Spinal cord (tissue), 10 donors: ENCODE results near the gene EEA1. TPM values are rescaled to one million over a fixed set of nuclear protein-coding genes. Genes with fewer than 3 reads are reported as not detected.

Experiments used
- DNase-seq, 6 donors: peaks; one replicate each; pipeline versions ENCODE4 v3.0.0 to v3.0.0-alpha.2; 2013 to 2015; ENCODE audit warnings: low spot score in 6 of 6, low read depth in 4 of 6
- H3K27ac ChIP-seq: one replicate; pipeline ENCODE4 v1.5.1; 2013; ENCODE audit warnings: low read depth, low read length, control low read depth
- H3K27me3 ChIP-seq: one replicate; pipeline ENCODE4 v1.6.1; 2013; ENCODE audit warnings: low read length; ENCODE audit not compliant: control insufficient read depth, insufficient read depth
- H3K36me3 ChIP-seq: one replicate; pipeline ENCODE4 v1.6.1; 2013; ENCODE audit warnings: low read length; ENCODE audit not compliant: control insufficient read depth, insufficient read depth
- H3K4me1 ChIP-seq: one replicate; pipeline ENCODE4 v1.6.1; 2013; ENCODE audit warnings: low read length; ENCODE audit not compliant: control insufficient read depth, insufficient read depth
- H3K4me3 ChIP-seq: one replicate; pipeline ENCODE4 v1.5.1; 2013; ENCODE audit warnings: low read depth, low read length, control low read depth
- H3K9me3 ChIP-seq: one replicate; pipeline ENCODE4 v1.6.1; 2013; ENCODE audit warnings: low read length; ENCODE audit not compliant: control insufficient read depth, insufficient read depth
- WGBS: methylation state at CpG from one replicate; pipeline ENCODE4 v1.1.5; 2013; ENCODE audit warnings: missing lambda C conversion rate; ENCODE audit not compliant: insufficient coverage; 5-methylcytosine and 5-hydroxymethylcytosine counted together
- polyA plus RNA-seq, 2 donors: library from polyadenylated mRNA; unstranded; fragments of 120-200 nt; gene quantifications; one replicate each; pipeline ENCODE4 v1.2.1, GENCODE V29; 2013; ENCODE audit not compliant: insufficient read length in 2 of 2
- total RNA-seq, 2 donors: library from RNA; depleted of rRNA in 1 of 2; stranded (reverse); fragments of 120-200 nt in 1 of 2; fragments of >200 nt in 1 of 2; gene quantifications; one replicate each; pipeline versions ENCODE4 v1.2.3 to v1.2.4, GENCODE V29; 2013 to 2014
- donor health status: healthy.

EEA1 gene
- total and polyA plus RNA-seq, 4 donors = 10.4 to 31.9 (median 19.4) TPM

DNA sequence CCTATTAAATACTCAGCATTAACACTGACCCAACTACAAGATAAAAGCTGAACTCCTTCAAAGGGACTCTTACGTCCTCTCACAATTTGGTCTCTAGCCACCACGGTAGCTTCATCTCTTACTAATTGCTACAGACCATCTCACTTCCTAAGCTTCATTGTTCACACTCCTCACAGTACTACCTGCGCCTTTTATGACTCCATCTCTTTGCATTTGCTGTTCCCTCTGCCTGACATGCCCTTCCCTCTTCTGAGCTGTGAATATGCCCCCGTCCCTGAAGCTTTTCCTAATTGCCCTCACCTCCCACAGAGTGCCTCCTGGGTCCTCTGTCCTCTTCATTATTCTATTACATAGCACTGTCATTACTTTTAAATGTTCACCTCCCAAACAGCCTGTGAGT, 2.5 kb downstream of the EEA1 start:
- no peak overlapping the region for H3K4me3 ChIP-seq
- peaks cover 6% of the 10 kb centered on the region for H3K4me1 ChIP-seq
- H3K36me3 ChIP-seq = no peaks in the 10 kb centered on the region
- 54% methylated on average over 4 of the region's 4 CpGs for WGBS
- no peaks in the 10 kb centered on the region for H3K27me3 ChIP-seq
- no peak overlapping the region for H3K27ac ChIP-seq
- DNase-seq = no peak
- no peaks in the 10 kb centered on the region for H3K9me3 ChIP-seq

DNA sequence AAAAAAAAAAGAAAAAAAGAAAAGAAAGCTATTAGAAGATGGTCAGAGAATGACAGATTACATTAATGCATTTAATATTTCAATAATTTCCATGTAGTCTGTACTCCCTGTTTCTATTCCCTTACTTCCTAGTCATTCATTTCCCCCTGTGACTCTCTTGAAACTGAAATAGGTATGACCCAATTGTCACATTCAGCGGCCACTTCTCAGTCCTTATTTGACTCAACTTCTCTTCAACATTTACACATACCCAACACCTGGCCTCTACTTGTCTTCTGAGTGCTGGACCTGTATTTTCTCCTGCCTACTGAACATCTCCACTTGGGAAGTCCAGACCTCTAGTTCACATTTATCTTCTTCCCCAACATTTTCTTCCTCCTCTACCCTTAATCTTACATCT, 7.2 kb downstream of the EEA1 start:
- Histone ChIP-seq H3K36me3 (no peaks in the 10 kb centered on the region), H3K27me3 (no peaks in the 10 kb centered on the region), H3K4me1 (peaks cover 3% of the 10 kb centered on the region), H3K9me3 (no peaks in the 10 kb centered on the region), H3K27ac (no peak overlapping the region), H3K4me3 (no peak overlapping the region)
- WGBS = 95% methylated on average over 1 of the region's 1 CpG
- DNase-seq = no peak

DNA sequence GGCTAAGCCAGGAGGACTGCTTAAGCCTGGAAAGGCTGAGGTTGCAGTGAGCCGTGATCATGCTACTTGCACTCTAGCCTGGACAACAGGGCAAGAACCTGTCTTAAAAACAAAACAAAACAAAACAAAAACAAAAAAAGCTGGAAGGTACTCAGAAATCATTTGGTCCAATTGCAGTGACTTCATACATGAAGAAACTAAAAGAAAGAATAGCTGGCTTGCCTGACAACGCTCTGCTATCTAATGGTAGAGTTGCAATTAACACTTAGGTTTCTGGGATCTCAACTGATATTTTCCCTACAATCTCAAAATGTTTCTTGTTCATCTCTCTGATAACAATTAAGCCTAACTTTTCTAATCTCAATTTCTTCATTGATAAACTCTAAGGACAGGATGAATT, 13.7 kb downstream of the EEA1 start:
- DNase-seq = no peak
- Histone ChIP-seq H3K4me1 (no peaks in the 10 kb centered on the region), H3K27ac (no peak overlapping the region), H3K27me3 (no peaks in the 10 kb centered on the region), H3K36me3 (no peaks in the 10 kb centered on the region), H3K4me3 (no peak overlapping the region), H3K9me3 (no peaks in the 10 kb centered on the region)
- WGBS = 60% methylated on average over 1 of the region's 2 CpGs

DNA sequence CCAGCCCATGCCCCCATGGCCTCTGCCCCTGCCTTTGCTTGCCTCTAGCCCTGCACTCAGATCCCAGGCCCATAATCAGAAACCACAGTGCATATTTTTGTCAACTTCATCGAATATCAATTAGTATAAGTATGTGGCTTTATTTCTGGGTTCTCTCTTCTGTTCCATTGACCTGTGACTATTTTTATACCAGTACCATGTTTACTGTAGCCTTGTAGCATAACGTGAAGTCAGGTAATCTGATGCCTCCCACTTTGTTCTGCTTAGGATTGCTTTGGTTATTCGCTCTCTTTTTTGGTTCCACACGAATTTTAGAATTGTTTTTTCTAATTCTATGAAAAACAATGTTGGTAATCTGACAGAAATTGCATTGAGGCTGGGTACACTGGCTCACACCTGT, 14.9 kb downstream of the EEA1 start:
- Histone ChIP-seq H3K27me3 (no peaks in the 10 kb centered on the region), H3K27ac (no peak overlapping the region), H3K9me3 (peaks cover 3% of the 10 kb centered on the region), H3K4me3 (no peak overlapping the region), H3K36me3 (no peaks in the 10 kb centered on the region), H3K4me1 (no peaks in the 10 kb centered on the region)
- no peak for DNase-seq
- 100% methylated on average over 1 of the region's 4 CpGs for WGBS

DNA sequence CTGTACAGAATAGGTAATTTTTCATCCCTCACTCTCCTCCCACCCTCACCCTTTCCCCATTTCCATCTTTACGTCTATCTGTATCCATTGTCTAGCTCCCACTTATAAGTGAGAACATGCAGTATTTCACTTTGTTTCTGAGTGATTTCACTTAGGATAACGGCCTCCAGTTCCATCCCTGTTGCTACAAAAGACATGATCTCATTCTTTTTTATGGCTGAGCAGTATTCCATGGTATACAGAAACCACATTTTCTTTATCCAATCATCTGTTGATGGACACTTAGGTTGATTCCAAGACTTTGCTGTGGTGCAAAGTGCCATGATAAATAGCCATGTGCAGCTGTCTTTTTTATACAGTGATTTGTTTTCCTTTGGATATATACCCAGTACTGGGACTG, 16.4 kb downstream of the EEA1 start:
- no peaks in the 10 kb centered on the region for H3K4me1 ChIP-seq
- H3K27me3 ChIP-seq = no peaks in the 10 kb centered on the region
- no CpG with 5 or more reads among the region's 2 CpGs for WGBS
- DNase-seq = no peak
- no peaks in the 10 kb centered on the region for H3K36me3 ChIP-seq
- no peak overlapping the region for H3K4me3 ChIP-seq
- H3K27ac ChIP-seq = no peak overlapping the region
- H3K9me3 ChIP-seq = peaks cover 5% of the 10 kb centered on the region

DNA sequence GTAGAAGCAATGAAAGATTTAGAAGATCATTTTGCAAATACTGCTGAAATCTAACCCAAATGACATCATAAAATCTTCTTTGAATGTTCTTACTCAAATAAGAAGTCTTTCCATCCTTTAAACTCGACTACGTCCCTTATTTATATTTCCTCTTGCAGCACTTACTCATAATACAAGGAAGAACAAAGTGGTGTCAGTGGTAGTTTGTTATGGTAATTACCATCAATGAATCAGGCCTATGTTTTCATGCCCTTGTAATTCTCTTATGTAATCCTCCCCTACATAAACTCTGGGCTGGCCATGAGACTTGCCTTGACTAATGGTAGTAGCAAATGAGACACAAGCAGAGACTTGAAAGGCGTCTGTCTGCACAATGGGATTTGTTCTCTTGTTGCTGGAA, 17.0 kb downstream of the EEA1 start:
- Histone ChIP-seq H3K9me3 (peaks cover 5% of the 10 kb centered on the region), H3K27me3 (no peaks in the 10 kb centered on the region), H3K4me3 (no peak overlapping the region), H3K4me1 (no peaks in the 10 kb centered on the region), H3K27ac (no peak overlapping the region), H3K36me3 (no peaks in the 10 kb centered on the region)
- WGBS = no CpG with 5 or more reads among the region's 3 CpGs
- DNase-seq = no peak

DNA sequence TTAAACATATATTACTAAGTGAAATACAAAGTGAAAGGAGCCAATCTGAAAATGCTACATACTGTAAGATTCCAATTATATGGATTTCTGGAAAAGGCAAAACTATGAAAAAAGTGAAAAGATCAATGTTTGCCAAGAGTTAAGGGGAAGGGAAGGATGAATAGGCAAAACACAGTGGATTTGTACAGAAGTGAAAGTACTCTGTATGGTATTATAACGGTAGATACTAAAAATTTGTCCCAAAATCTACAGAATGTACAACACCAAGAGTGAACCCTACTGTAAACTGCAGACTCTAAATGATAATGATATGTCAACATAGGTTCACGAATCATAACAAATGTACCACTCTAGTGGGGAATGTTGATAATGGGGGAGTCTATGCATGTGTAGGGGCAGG, 17.8 kb downstream of the EEA1 start:
- Histone ChIP-seq H3K4me1 (no peaks in the 10 kb centered on the region), H3K27ac (no peak overlapping the region), H3K4me3 (no peak overlapping the region), H3K27me3 (no peaks in the 10 kb centered on the region), H3K36me3 (no peaks in the 10 kb centered on the region), H3K9me3 (peaks cover 5% of the 10 kb centered on the region)
- WGBS = no CpG with 5 or more reads among the region's 2 CpGs
- DNase-seq = no peak

DNA sequence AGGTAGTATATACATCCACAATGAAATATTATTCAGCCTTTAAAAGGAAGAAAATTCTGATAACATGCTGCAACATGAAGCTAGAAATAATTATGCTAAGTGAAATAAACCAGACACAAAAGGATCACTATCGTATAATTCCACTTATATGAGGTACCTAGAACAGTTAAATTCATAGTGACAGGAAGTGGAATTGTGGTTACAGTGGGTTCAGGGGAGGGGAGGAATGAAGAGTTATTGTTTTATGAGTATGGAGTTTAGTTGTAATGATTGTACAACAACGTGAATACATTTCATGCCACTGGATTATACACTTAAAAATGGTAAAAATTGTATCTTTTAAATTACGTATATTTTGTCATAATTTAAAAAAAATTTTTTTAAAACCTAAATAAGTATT, 21.0 kb downstream of the EEA1 start:
- no CpG with 5 or more reads among the region's 3 CpGs for WGBS
- Histone ChIP-seq H3K27ac (no peak overlapping the region), H3K9me3 (peaks cover 5% of the 10 kb centered on the region), H3K4me1 (no peaks in the 10 kb centered on the region), H3K27me3 (no peaks in the 10 kb centered on the region), H3K4me3 (no peak overlapping the region), H3K36me3 (no peaks in the 10 kb centered on the region)
- no peak for DNase-seq

DNA sequence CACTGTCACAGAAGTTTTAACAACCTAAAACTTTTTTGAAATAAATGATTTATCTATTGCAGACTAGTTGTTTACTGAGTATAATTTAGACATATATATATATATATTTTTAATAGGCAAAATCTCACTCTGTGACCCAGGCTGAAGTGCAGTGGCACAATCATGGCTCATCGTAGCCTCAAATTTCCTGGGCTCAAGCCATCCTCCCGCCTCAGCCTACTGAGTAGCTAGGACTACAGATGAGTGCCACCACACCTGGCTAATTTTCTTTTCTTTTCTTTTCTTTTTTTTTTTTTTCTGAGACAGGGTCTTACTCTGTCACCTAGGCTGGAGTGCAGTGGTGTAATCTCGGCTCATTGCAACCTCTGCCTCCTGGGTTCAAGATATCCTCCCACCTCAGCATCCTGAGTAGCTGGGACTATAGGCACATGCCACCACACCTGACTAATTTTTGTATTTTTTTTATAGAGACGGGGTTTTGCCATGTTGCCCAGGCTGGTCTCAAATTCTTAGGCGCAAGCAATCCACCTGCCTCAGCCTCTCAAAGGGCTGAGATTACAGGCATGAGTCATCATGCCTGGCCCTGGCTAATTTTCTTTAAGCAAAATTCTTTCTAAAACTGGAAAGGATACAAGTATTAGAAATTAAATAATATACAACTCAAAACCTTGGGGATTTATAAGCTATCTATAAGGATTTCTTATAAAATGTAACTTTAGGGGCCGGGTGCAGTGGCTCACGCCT, 23.1 kb downstream of the EEA1 start:
- H3K9me3 ChIP-seq = peaks cover 5% of the 10 kb centered on the region
- DNase-seq = no peak
- no peak overlapping the region for H3K4me3 ChIP-seq
- H3K27ac ChIP-seq = no peak overlapping the region
- H3K4me1 ChIP-seq = no peaks in the 10 kb centered on the region
- H3K27me3 ChIP-seq = no peaks in the 10 kb centered on the region
- H3K36me3 ChIP-seq = no peaks in the 10 kb centered on the region
- 0% methylated on average over 1 of the region's 7 CpGs for WGBS

DNA sequence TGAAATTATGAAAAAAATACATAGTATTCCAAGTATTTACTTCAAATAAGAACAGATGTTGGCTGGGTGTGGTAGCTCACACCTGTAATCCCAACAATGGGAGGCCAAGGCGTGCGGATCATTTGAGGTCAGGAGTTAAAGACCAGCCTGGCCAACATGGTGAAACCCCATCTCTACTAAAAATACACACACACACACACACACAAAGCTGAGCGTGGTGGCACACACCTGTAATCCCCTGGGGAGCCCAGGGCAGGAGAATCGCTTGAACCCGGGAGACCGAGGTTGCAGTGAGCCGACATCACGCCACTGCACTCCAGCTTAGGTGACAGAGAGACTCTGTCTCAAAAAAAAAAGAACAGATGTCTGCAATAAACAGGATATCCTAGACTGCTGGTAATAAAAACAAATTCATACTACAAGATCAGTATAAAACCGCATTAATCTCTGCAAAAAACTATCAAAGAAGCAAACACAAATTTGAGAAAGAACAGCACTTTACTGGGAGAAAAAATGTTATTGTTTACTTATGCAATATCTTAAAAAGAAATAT, 23.8 kb downstream of the EEA1 start:
- Histone ChIP-seq H3K4me1 (no peaks in the 10 kb centered on the region), H3K27me3 (no peaks in the 10 kb centered on the region), H3K4me3 (no peak overlapping the region), H3K36me3 (no peaks in the 10 kb centered on the region), H3K27ac (no peak overlapping the region), H3K9me3 (peaks cover 5% of the 10 kb centered on the region)
- no peak for DNase-seq
- 90% methylated on average over 6 of the region's 9 CpGs for WGBS
